ENCODE measurements around the gene CSE1L.

DNA sequence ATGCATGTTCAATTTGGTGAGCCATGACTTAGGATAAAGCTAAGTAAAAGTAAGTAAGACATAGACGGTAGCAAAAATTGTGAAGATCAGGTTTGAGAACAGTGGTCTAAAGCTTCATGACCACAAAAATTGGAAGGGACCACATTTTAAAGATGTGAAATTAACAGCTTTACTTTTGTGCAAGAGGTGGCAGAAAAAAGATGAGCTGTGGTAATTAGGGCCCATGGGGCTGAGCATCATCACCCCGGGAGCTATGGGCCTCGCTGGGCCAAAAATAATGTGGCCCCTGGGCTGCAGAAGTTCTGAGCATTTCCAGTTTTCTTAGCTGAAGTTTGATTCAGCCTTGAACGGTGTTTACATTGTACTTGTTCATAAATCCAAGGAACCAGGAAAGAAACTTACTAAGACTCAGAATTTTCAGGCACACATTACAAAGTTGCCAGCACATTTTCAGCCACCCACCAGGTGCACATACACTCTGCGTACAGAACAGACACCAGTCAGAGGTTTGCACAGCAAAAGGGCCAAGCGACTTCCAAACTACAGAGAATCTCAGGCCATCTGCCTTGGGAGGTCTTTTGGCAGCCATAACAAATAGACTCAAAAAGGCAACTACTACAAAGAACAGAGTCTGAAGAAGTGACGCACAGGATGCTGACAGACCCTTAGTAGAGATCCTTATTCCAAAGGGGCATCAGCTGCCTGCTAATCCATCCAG lies 57.7 kb downstream of the CSE1L start:
- TF ChIP-seq, protein P1, sequence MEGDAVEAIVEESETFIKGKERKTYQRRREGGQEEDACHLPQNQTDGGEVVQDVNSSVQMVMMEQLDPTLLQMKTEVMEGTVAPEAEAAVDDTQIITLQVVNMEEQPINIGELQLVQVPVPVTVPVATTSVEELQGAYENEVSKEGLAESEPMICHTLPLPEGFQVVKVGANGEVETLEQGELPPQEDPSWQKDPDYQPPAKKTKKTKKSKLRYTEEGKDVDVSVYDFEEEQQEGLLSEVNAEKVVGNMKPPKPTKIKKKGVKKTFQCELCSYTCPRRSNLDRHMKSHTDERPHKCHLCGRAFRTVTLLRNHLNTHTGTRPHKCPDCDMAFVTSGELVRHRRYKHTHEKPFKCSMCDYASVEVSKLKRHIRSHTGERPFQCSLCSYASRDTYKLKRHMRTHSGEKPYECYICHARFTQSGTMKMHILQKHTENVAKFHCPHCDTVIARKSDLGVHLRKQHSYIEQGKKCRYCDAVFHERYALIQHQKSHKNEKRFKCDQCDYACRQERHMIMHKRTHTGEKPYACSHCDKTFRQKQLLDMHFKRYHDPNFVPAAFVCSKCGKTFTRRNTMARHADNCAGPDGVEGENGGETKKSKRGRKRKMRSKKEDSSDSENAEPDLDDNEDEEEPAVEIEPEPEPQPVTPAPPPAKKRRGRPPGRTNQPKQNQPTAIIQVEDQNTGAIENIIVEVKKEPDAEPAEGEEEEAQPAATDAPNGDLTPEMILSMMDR (IDR thresholded peaks at IDR 0.05) = no peak
- no peak for TF ChIP-seq POLR2A (IDR thresholded peaks at IDR 0.05)
